GM12891 (cell line): ENCODE measurements around the gene HSD17B1.

ENCODE experiments used
- DNase-seq: peaks from one replicate; pipeline ENCODE4 v3.0.0; 2011; ENCODE audit warnings: low spot score; ENCODE audit not compliant: insufficient read length
- FAIRE-seq: peaks from 2 replicates; lab custom pipeline; 2011; peaks lifted over from hg19 to GRCh38; lab: Jason Lieb, UNC
- PAX5 ChIP-seq: IDR thresholded peaks from 2 replicates; pipeline ENCODE4 v1.6.1; 2011; ENCODE audit warnings: low read length, moderate library complexity, mild to moderate bottlenecking; ENCODE audit not compliant: insufficient read depth, severe bottlenecking
- POLR2A ChIP-seq: IDR thresholded peaks from 2 replicates; pipeline ENCODE4 v1.6.1; 2011; ENCODE audit warnings: low read depth, low read length, control low read depth
- POLR2AphosphoS5 ChIP-seq: IDR thresholded peaks from 2 replicates; pipeline ENCODE4 v1.6.1; 2011; ENCODE audit warnings: low read depth, low read length, control low read depth
- POU2F2 ChIP-seq: IDR thresholded peaks from 2 replicates; pipeline ENCODE4 v1.6.1; 2011; ENCODE audit warnings: low read depth, mild to moderate bottlenecking, control low read depth, low read length, moderate library complexity
- SPI1 ChIP-seq: IDR thresholded peaks from 2 replicates; pipeline ENCODE4 v1.6.1; 2011; ENCODE audit warnings: low read depth, low read length, control low read depth
- TAF1 ChIP-seq: IDR thresholded peaks from 2 replicates; pipeline ENCODE4 v1.6.1; 2011; ENCODE audit warnings: low read depth, low read length, control low read depth

HSD17B1 gene

DNA sequence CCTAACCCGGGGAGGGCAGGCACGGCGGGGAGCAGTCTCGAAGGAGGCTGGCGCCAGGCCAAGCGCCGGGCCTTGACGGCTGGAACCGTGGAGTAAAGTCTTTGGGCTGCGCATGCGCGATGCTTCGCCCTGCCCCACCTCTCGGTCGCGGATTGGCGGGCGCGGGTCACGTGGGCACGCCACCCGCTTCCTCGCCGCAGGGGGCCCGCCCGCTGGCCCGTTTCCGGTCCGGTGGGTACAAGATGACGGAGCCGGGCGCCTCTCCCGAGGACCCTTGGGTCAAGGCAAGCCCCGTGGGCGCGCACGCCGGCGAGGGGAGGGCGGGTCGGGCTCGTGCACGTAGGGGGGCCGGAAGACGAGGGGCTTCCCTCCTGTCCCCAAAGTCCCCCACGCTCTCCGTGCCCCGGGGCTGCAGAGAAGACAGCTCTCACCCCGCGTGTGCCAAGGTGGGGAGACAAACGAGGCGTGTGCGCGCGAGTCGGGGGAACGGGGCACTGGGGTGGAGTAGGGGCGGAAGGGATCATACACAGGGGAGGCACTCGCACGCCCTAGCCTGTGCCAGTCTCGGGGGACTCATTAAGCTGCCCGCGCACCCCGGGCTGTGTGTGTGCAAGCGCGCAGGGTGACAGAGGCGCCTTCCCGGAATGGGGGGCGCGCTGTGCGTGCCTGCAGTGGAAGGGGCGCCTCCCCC is 14.3 kb downstream of the HSD17B1 start, which contains the start of gene MLX:
Gene MLX, plus strand, starts transcription at position 218 of the 691 bp plus-strand sequence. Its CDS starts 25 bp downstream, at position 243.
- FAIRE-seq (peak; percentile 99), DNase-seq (peak; percentile 100)
- peak; percentile 53; the same call in 1 of the 2 replicates for TF ChIP-seq POLR2AphosphoS5
- peak; percentile 91 for TF ChIP-seq PAX5
- TF ChIP-seq POLR2A: peak; percentile 9; the same call in 1 of the 2 replicates
- no peak; the same call in 1 of the 2 replicates for TF ChIP-seq TAF1

- FAIRE-seq (no peak), DNase-seq (no peak)
- TF ChIP-seq PAX5 (no peak), SPI1 (no peak), POLR2A (no peak), POLR2AphosphoS5 (no peak)
Measured at GRCh38 chr17:42568341-42569111, 15.8 kb downstream of the HSD17B1 start.

- FAIRE-seq (no peak), DNase-seq (no peak)
- TF ChIP-seq PAX5 (no peak), POLR2AphosphoS5 (no peak), POLR2A (no peak), POU2F2 (no peak), SPI1 (no peak), TAF1 (no peak)
Measured at GRCh38 chr17:42571435-42572225, 18.9 kb downstream of the HSD17B1 start.

- no peak for DNase-seq
- TF ChIP-seq TAF1 (no peak), SPI1 (no peak), POU2F2 (no peak), POLR2A (no peak), POLR2AphosphoS5 (no peak), PAX5 (no peak)
- FAIRE-seq: no peak
Measured at GRCh38 chr17:42573095-42573494, 20.4 kb downstream of the HSD17B1 start.

- FAIRE-seq: no peak
Measured at GRCh38 chr17:42574463-42574862, 21.7 kb downstream of the HSD17B1 start.

GRCh38 chr17:42577140-42577531 is 24.4 kb downstream of the HSD17B1 start:
- FAIRE-seq (no peak), DNase-seq (no peak)
- TF ChIP-seq POLR2A: no peak
- no peak for TF ChIP-seq POLR2AphosphoS5
- no peak for TF ChIP-seq POU2F2
- no peak for TF ChIP-seq PAX5
- no peak for TF ChIP-seq SPI1
- no peak for TF ChIP-seq TAF1

More at GRCh38 chr17:42574463-42574862, 21.7 kb downstream of the HSD17B1 start:
- DNase-seq: no peak
- TF ChIP-seq POLR2AphosphoS5: no peak
- no peak for TF ChIP-seq POLR2A
- no peak for TF ChIP-seq POU2F2
- no peak for TF ChIP-seq PAX5
- TF ChIP-seq SPI1: no peak
- no peak for TF ChIP-seq TAF1

GRCh38 chr17:42577532-42578281 is 25.0 kb downstream of the HSD17B1 start, which contains the start of gene PSMC3IP:
Gene PSMC3IP, minus strand, starts transcription at chr17:42577729. Its CDS starts 43 bp downstream, at chr17:42577686.
- TF ChIP-seq POU2F2 (peak; percentile 76; the same call in 1 of the 2 replicates), POLR2AphosphoS5 (peak; percentile 92), TAF1 (peak; percentile 92), PAX5 (no peak), POLR2A (peak; percentile 93), SPI1 (no peak)
- DNase-seq: peak; percentile 94
- peak; percentile 94 for FAIRE-seq

GRCh38 chr17:42578282-42578869 is 25.7 kb downstream of the HSD17B1 start:
- DNase-seq (peak; percentile 66), FAIRE-seq (peak; percentile 92)
- no peak for TF ChIP-seq POLR2A
- no peak for TF ChIP-seq PAX5
- TF ChIP-seq POLR2AphosphoS5: no peak
- TF ChIP-seq POU2F2: no peak
- no peak for TF ChIP-seq TAF1
- TF ChIP-seq SPI1: no peak
